A673 (cell line): ENCODE measurements around the gene FXYD7. TPM values are rescaled to one million over a fixed set of nuclear protein-coding genes. Genes with fewer than 3 reads are reported as not detected.
"Not testable (repeated sequence)": the region's sequence is repeated elsewhere in the genome, so short reads cannot be mapped to it uniquely, and the experiment has no call there.

ENCODE experiments used
- BruUV-seq: library from RNA; stranded (reverse); fragments of 400-500 nt; replicated peaks from 2 replicates; lab custom pipeline; 2021; lab: Mats Ljungman, UMichigan
- CTCF ChIA-PET: fragments of 300-600 bp; sonication (Branson Sonifier 250); formaldehyde crosslinking; loops from one replicate; lab custom pipeline; 2022; ENCODE audit warnings: antibody characterized with exemption; lab: Charles Lee
- POLR2A ChIA-PET: fragments of 300-600 bp; sonication (Branson Sonifier 250); formaldehyde crosslinking; loops from one replicate; lab custom pipeline; 2022; ENCODE audit warnings: antibody characterized with exemption; ENCODE audit not compliant: low non-redundant PET; lab: Charles Lee
- DNase-seq: peaks from one replicate; pipeline ENCODE4 v3.0.0-alpha.2; 2015; ENCODE audit warnings: low spot score
- H3K27ac ChIP-seq: fragments of 200-600 bp; sonication (generic); 2 replicates; pipeline ENCODE4 v1.5.1; 2016; ENCODE audit warnings: mixed run types, low read depth, mild to moderate bottlenecking, mixed read lengths, antibody characterized with exemption, low read length; ENCODE audit not compliant: poor library complexity, severe bottlenecking
- H3K27me3 ChIP-seq: fragments of 200-600 bp; sonication (generic); replicated peaks from 2 replicates; pipeline ENCODE4 v1.6.1; 2017; ENCODE audit warnings: mixed run types, low read depth, mild to moderate bottlenecking, mixed read lengths, antibody characterized with exemption, low read length; ENCODE audit not compliant: insufficient read depth, poor library complexity
- H3K36me3 ChIP-seq: fragments of 200-600 bp; sonication (generic); 2 replicates; pipeline ENCODE4 v1.6.1; 2016; ENCODE audit warnings: mixed run types, mild to moderate bottlenecking, mixed read lengths, antibody characterized with exemption, low read length; ENCODE audit not compliant: insufficient read depth, poor library complexity, severe bottlenecking
- H3K4me1 ChIP-seq: fragments of 200-600 bp; sonication (generic); 2 replicates; pipeline ENCODE4 v1.6.1; 2017; ENCODE audit warnings: mixed run types, mild to moderate bottlenecking, mixed read lengths, antibody characterized with exemption, low read length; ENCODE audit not compliant: insufficient read depth, poor library complexity, severe bottlenecking
- H3K4me3 ChIP-seq: fragments of 200-600 bp; sonication (generic); 2 replicates; pipeline ENCODE4 v1.5.1; 2016; ENCODE audit warnings: low read depth, mixed run types, mild to moderate bottlenecking, mixed read lengths, low read length; ENCODE audit not compliant: poor library complexity, severe bottlenecking
- H3K9me3 ChIP-seq: fragments of 200-600 bp; sonication (generic); 2 replicates; pipeline ENCODE4 v1.6.1; 2016; ENCODE audit warnings: mixed run types, low read depth, mild to moderate bottlenecking, mixed read lengths, antibody characterized with exemption, low read length; ENCODE audit not compliant: poor library complexity, severe bottlenecking
- EZH2 ChIP-seq: fragments of 200-600 bp; sonication (generic); IDR thresholded peaks from 2 replicates; pipeline ENCODE4 v1.6.1; 2017; ENCODE audit warnings: borderline replicate concordance, low read depth, mild to moderate bottlenecking, mixed read lengths, antibody characterized with exemption, low read length; ENCODE audit not compliant: poor library complexity, severe bottlenecking
- intact Hi-C: fragments of 100-400 bp; cut with micrococcal nuclease; formaldehyde crosslinking; loops from one replicate; pipeline ENCODE4 v1.10.0; 2022; ENCODE audit not compliant: unreplicated experiment
- total RNA-seq: library from RNA; stranded (reverse); gene quantifications from 2 replicates; pipeline ENCODE4 v1.2.3, GENCODE V29; 2021
- TF ChIP-seq, protein P1 (sequence below): fragments of 300-800, 200-600 bp; sonication (generic); conservative IDR thresholded peaks from 2 replicates; pipeline ENCODE4 v1.5.1; 2017; ENCODE audit warnings: low read depth, mild to moderate bottlenecking, antibody characterized with exemption, low read length, moderate library complexity, mixed read lengths

FXYD7 gene
- total RNA-seq, 1 experiment from 2014 or later, result 0.56 TPM

- Histone ChIP-seq H3K9me3 (no peaks in the 10 kb centered on the region), H3K4me1 (peaks cover 11% of the 10 kb centered on the region), H3K27ac (no peak overlapping the region), H3K4me3 (no peak overlapping the region), H3K36me3 (no peaks in the 10 kb centered on the region), H3K27me3 (no peaks in the 10 kb centered on the region)
- intact Hi-C loops, result no loop called here
- no peak for TF ChIP-seq EZH2
- TF ChIP-seq, protein P1, sequence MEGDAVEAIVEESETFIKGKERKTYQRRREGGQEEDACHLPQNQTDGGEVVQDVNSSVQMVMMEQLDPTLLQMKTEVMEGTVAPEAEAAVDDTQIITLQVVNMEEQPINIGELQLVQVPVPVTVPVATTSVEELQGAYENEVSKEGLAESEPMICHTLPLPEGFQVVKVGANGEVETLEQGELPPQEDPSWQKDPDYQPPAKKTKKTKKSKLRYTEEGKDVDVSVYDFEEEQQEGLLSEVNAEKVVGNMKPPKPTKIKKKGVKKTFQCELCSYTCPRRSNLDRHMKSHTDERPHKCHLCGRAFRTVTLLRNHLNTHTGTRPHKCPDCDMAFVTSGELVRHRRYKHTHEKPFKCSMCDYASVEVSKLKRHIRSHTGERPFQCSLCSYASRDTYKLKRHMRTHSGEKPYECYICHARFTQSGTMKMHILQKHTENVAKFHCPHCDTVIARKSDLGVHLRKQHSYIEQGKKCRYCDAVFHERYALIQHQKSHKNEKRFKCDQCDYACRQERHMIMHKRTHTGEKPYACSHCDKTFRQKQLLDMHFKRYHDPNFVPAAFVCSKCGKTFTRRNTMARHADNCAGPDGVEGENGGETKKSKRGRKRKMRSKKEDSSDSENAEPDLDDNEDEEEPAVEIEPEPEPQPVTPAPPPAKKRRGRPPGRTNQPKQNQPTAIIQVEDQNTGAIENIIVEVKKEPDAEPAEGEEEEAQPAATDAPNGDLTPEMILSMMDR, result no peak
- BruUV-seq, result no TSS peak
- CTCF ChIA-PET, result no interaction called here
- no peak for DNase-seq
- POLR2A ChIA-PET, result no interaction called here
Measured at GRCh38 chr19:35128398-35129057, 14.5 kb upstream of the FXYD7 start.

DNA sequence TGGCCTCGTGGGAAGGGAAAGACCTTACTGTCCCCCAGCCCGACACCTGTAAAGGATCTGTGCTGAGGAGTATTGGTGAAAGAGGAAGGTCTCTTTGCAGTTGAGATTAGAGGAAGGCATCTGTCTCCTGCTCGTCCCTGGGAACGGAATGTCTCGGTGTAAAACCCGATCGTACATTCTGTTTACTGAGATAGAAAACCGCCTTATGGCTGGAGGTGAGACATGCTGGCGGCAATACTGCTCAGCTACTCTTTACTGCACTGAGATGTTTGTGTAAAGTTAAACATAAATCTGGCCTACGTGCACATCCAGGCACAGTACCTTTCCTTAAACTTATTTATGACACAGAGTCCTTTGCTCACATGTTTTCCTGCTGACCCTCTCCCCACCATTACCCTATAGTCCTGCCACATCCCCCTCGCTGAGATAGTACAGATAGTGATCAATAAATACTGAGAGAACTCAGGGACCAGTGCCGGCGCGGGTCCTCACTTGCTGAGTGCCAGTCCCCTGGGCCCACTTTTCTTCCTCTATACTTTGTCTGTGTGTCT, 13.3 kb upstream of the FXYD7 start:
- CTCF ChIA-PET, BruUV-seq, DNase-seq, H3K4me1 ChIP-seq, intact Hi-C loops, POLR2A ChIA-PET, H3K27ac ChIP-seq, H3K27me3 ChIP-seq, H3K9me3 ChIP-seq, H3K36me3 ChIP-seq, H3K4me3 ChIP-seq: not testable (repeated sequence)

GRCh38 chr19:35130761-35131720, 12.0 kb upstream of the FXYD7 start:
- Histone ChIP-seq H3K36me3 (no peaks in the 10 kb centered on the region), H3K4me1 (no peaks in the 10 kb centered on the region), H3K4me3 (no peak overlapping the region), H3K27me3 (no peaks in the 10 kb centered on the region), H3K9me3 (no peaks in the 10 kb centered on the region), H3K27ac (no peak overlapping the region)
- no peak for TF ChIP-seq EZH2
- TF ChIP-seq, protein P1, result no peak
- no peak for DNase-seq
- CTCF ChIA-PET, result no interaction called here
- POLR2A ChIA-PET, result no interaction called here
- no TSS peak for BruUV-seq
- intact Hi-C loops, result no loop called here
